ENCODE measurements around the gene SF3B6. TPM values are rescaled to one million over a fixed set of nuclear protein-coding genes. Genes with fewer than 3 reads are reported as not detected.
"Not testable (repeated sequence)": the region's sequence is repeated elsewhere in the genome, so short reads cannot be mapped to it uniquely, and the experiment has no call there.

SF3B6 gene
- total RNA-seq, 1 donor from 2014 or later = 28.1 TPM

DNA sequence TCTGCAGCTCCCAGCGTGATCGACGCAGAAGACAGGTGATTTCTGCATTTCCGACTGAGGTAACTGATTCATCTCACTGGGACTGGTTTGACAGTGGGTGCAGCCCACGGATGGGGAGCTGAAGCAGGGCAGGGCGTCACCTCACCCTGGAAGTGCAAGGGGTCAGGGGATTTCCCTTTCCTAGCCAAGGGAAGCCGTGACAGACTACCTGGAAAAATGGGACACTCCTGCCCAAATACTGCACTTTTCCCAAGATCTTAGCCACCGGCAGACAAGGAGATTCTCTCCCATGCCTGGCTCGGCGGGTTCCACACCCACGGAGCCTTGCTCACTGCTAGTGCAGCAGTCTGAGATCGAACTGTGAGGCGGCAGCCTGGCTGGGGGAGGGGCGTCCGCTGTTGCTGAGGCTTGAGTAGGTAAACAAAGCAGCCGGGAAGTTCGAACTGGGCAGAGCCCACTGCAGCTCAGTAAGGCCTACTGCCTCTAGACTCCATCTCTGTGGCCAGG is 19.1 kb upstream of the SF3B6 start:
- not testable (repeated sequence) for DNase-seq (ENCODE audit: low spot score); ATAC-seq

DNA sequence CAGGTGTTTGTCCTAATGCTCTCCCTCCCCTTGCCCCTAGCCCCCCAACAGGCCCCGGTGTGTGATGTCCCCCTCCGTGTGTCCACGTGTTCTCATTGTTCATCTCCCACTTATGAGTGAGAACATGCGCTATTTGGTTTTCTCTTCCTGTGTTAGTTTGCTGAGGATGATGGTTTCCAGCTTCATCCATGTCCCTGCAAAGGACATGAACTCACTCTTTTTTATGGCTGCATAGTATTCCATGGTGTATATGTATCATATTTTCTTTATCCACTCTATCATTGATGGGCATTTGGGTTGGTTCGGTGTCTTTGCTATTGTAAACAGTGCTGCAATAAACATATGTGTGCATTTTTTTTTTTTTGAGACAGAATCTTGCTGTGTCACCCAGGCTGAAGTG is 17.1 kb upstream of the SF3B6 start:
- not testable (repeated sequence) for ATAC-seq; DNase-seq (ENCODE audit: low spot score)

DNA sequence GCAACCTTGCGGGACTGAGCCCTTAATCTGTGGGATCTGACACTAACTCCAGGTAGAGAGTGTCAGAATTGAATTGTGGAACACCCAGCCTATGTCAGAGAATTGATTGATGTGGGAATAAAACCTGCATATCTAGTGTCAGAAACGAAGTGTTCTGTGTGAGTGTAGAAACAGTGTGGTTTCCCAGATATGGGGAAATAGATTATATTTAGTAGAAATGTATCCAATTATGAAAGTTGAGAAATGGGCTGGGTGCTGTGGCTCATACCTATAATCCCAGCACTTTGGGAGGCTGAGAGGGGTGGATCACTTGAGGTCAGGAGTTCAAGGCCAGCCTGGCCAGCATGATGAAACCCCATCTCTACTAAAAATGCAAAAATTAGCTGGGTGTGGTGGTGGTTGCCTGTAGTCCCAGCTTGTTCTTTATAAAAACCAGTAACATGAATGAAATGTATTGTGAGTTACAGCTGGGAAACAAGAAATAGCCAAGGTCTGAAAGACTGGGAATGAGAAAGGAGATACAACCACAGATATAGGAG is 12.8 kb upstream of the SF3B6 start:
- ATAC-seq (no peak), DNase-seq (ENCODE audit: low spot score) (no peak)

DNA sequence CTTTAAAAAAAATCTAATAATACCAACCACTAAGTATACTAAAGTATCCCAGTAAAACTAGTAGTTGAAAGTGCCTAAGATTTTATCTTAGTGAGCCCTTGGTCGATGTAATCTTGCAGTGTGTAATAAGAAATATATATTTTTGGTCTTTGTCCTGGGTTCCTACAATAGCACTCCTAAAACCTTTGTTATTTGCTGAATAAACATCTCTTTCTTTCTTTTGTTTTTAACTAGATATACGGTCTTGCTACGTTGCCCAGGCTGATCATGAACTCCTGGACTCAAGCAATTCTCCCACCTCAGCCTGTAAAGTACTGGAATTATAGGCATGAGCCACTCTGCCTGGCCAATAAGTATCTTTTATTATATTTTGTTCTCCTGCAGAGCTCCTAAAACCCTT is 10.9 kb upstream of the SF3B6 start:
- DNase-seq (ENCODE audit: low spot score) = no peak
- ATAC-seq = no peak

DNA sequence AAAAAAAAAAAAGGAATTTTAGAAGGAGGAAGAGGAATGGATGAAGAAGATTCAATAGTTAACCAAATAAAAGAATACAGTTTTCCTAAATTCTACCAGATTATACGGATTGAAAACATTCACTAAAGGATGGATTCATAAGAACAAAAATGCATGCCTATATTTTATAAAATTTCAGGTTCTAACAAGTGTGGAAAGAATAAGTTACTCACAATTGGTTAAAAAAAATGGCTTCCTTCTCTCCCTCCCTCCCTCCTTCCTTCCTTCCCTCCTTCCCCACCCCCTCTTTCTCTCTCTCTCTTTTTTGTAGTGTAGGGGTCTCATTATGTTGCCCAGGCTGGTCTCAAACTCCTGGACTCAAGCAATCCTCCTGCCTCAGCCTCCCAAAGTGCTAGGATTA is 10.1 kb upstream of the SF3B6 start:
- no peak for DNase-seq (ENCODE audit: low spot score)
- no peak for ATAC-seq

DNA sequence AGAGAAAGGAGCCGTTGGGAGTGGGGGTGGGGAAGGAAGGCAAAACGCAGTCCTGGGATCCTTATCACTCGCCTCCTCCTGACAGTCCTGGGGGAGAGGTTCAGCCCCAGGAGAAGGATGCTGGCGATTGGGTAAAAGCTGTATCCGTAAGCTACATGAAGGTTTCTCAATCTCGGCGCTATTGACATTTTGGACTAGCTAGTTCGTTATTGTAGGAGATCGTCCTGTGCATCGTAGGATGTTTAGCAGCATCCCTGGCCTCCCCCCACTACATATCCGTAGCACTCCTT is 9.0 kb upstream of the SF3B6 start:
- DNase-seq (ENCODE audit: low spot score) (no peak), ATAC-seq (no peak)

DNA sequence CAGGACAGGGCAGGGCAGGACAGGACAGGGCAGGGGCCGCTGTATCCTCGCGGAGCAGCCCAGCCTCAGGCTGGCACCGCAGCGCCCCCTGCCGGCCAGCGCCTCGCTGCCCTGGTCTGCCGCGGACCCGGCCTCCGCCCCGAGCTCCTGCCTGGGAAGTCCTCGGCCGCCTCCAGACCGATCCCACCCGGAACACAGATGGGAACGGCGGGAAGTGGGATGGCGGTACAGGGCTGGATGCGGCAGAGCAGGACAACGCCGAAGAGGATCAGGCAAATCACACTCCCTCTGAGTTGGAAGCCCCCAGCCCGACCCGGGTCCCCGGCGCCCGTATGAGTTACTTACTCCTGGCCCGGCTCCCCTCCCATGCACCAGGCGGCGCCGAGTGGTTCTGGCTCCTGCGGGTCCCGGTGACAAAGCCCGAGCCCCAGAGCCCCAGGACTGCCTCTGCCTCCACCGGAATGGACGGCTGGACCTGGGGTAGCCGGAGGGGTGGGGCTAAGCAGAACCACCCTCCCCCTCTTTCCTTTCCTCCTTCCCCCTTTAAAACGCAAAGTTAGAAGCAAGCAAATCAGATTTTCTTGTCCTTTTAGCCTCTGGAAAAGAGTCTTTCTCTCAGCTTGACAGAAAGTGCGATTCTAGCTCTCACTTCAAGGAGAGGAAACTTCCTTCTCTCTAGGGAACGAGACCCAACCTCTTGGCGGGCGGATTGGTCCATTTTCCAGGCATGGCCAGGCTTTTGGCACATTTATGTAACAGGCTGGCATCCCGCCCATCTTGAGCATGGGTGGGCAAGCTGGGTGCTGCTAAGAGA is 8.5 kb upstream of the SF3B6 start, which contains the start of gene TP53I3:
Gene TP53I3 (minus strand): TSS at position 449 of the 814 bp plus-strand sequence. CDS start 508 bp downstream, outside the sequence.
- DNase-seq (ENCODE audit: low spot score) = peak; percentile 92
- ATAC-seq = peak; percentile 95

DNA sequence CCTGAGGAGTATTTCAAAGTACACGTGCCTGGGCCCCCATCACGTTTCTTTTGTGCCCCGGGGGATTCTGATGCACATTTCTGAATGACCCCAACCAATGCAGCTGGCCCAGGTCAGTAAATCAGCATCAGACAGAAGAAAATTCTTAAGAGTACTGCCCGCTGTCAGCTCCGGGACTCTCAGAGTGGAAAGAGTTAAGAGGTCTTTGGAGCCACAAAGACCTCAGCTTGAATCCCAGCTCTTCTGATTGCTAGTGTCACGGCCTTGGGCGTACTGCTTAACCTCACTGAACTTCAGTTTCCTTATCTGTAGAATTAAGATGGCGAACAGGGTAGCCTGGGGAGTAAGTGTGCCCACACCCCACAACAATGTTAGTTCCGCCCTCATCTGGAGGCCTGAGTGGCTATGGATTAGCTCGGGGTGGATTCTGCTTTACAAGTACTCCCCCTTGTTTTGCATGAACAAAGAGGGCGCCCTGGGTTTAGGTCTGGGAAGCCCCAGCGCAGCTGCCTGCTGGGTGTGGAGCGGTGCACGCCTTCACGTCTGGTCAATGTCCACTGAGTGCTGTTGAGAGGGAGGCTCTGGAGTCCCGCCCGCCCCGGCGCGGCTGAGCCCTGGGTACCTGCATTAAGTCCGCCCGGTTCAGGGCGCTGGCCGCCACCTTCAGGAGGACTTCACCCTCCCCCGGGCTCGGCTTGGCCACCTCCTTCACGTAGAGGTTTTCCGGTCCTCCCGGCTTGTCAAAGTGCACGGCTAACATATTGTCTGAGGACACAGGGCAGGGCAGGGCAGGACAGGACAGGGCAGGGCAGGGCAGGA is 7.7 kb upstream of the SF3B6 start:
- DNase-seq (ENCODE audit: low spot score) (no peak), ATAC-seq (peak; percentile 82)

DNA sequence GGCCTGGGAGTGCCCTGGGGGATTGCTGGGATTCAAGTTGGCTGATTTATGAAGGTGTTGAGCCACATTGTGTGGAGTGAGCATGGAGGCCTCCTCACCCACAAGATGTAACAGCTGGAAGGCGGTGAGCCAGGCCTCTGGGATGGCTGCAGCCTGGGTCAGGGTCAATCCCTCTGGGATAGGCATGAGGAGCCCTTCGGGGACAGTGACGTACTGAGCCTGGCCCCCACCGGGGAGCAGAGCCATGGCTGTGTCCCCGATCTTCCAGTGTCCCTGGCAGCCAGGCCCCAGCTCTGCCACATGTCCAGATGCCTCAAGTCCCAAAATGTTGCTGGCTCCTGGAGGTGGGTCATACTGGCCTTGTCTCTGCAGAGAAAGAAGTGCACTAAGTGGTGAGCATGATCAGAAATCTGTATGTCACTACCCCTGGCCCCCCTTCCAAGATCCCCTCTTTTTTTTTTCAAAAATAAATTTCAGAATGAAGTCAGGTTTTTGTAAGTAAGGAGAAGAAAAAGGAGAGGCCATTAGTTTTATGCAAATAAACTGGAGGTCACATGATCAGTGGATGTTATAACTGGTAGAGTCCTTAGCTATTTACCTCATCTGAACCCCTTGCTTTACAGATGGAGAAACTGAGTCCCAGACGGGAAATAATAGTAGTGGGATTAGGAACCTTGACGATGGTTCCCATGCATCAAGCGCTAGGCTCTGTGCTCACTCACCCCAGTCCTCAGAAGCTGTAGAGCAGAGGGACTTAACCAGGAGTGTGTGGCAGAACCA is 6.9 kb upstream of the SF3B6 start:
- no peak for DNase-seq (ENCODE audit: low spot score)
- ATAC-seq = no peak

DNA sequence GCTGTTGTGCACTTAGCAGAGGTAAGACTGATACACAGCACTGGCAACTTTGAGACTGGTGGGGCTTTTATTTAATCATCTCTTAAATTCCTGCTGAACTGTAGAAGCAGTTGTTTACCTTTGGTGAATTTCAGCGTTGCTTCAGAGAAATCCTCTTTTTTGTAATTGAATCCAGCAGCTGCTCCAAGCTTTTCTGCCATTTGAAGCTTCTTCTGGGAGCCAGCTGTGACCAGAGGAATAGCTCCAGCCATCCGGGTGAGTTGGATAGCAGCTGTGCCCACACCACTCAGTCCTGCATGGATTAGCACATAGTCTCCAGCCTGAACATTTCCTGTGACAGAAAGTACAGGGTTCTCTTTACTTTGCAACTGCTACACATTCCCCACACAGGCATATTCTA is 4.6 kb upstream of the SF3B6 start:
- ATAC-seq (no peak), DNase-seq (ENCODE audit: low spot score) (no peak)

DNA sequence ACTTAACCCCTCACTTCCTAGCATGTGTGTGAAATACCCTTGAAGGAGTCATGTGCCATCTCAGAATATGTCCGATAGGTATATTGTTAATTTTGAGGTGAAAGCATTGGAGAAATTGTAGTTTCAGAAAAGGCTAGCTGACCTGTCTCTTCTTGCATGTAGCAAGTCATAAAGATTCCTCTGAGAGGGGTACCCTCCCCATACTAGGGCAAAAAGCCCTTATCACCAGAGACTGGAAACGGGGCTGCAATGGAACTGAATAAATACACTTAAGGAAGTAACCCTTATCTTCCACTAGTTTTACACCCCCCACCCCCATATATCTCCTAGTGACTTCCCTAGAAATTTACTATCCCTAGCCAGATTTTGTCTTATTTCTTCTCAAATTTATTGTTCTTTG is 1.8 kb upstream of the SF3B6 start:
- ATAC-seq (no peak), DNase-seq (ENCODE audit: low spot score) (no peak)

DNA sequence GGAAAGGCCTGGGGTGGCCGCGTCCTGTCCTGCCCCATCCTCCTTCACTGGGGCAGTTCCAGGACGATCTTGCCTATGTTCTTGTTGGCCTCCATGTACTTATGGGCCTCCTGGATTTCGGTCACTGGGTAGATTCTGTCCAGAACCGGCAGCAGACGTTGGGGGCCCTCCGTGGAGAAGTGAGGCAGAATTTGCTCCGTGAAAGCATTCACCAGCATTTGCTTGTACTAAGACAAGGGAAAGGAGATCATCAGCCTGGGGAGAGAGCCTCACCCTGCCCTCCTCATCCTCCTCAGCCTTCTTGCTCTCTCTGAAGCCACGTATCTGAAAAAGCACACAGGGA is 1.4 kb upstream of the SF3B6 start:
- ATAC-seq = no peak
- DNase-seq (ENCODE audit: low spot score) = no peak

DNA sequence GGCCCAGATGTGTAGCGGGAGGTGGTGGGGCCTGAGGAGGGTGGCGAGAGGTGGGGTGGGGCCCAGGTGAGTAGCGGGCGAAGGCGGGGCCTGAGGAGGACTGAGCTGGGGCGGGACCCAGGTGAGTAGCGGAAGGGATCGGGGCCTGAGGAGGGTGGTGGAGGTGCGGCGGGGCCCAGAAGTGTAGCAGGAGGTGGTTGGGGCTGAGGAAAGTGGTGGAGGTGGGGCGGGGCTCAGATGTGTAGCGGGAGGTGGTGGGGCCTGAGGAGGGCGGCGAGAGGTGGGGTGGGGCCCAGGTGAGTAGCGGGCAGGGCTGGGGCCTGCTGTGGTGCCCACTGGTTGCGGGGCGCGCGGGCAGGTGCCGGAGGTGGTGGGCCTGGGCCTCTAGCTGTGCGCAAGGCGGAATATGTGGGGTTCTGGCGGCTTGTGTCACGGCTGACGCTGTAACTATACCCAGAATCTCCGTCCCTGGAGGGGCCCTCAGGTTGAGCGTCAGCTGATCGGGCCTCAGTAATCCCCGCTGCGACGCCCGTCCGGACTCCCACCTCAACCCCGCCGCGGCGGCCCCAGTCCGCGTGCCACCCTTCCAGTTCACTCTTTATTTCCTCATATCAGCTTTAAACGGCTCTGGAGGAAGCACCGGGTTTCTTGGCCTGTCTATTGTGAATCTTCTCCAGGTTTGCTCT is 866 bp upstream of the SF3B6 start:
- ATAC-seq (no peak), DNase-seq (ENCODE audit: low spot score) (no peak)

DNA sequence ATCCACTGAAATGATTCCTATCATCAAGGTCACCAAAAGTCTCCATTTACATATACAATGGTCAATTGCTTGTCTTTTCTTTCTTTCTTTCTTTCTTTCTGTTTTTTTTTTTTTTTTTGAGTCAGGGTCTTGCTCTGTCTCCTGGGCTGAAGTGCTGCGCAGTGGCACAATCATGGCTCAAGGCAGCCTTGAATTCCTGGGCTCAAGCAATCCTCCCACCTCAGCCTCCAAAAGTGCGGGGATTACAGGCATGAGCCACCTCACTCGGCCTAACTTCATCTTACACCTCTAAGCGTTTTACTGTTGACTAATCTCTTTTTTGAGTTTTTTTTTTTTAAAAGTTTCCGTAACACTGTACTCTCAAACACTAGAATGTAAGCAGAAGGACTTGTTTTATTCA is 867 bp downstream of the SF3B6 start:
- ATAC-seq = no peak
- no peak for DNase-seq (ENCODE audit: low spot score)

DNA sequence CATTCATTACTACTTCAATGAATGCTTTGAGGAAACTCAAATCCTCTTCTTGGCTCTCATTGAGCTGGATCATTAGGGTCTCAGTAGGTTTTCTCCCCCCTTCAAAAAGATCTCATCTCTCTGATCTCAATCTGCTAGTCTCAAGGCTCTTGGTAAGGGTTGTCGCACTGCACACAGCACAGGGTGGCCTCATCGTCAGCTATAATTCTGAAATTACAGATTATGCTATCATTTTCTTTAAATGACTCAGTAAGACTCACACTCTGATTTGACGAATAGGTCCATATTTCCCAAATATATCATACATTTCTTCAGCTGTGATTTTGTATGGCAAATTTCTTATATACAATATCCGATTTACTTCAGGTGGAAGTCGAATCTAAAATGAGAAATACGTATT is 2.3 kb downstream of the SF3B6 start:
- DNase-seq (ENCODE audit: low spot score) = no peak
- ATAC-seq = no peak

DNA sequence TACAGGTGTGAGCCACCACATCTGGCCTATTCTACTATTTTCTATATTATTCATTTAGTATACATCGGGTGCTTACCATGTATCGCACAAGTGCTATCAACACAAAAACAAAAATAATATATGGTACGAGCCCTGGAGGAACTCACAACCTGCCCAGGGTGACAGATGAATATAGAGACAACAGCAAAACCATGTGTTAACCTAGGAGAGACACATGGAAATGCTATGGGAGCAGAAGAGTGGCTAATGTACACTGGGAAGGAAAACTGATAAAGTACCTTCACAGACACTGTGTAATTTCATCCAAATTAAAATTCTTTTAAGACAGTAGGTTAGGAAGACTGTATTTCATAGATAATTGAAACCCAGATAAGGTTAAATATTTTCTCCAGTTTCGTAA is 3.9 kb downstream of the SF3B6 start:
- ATAC-seq = no peak
- no peak for DNase-seq (ENCODE audit: low spot score)

DNA sequence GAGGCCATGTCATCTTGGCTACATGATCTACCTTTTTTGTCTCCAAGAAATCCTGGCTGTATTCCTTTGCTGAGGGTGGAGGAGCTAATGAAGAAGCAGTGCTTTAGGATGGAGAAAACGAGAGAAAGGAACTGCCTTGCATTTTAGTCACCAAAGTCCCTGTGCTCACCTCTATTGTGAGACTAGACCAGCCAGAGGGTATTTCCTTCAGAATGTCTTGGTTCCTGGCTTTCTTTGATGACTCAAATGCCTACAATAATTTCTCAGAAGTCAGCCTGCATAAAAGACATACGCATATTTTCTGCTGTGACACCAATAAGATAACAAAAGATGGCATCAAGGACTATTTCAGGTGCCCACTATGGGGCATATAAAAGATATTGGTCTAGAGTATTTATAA is 10.8 kb downstream of the SF3B6 start:
- DNase-seq (ENCODE audit: low spot score) = no peak
- no peak for ATAC-seq

DNA sequence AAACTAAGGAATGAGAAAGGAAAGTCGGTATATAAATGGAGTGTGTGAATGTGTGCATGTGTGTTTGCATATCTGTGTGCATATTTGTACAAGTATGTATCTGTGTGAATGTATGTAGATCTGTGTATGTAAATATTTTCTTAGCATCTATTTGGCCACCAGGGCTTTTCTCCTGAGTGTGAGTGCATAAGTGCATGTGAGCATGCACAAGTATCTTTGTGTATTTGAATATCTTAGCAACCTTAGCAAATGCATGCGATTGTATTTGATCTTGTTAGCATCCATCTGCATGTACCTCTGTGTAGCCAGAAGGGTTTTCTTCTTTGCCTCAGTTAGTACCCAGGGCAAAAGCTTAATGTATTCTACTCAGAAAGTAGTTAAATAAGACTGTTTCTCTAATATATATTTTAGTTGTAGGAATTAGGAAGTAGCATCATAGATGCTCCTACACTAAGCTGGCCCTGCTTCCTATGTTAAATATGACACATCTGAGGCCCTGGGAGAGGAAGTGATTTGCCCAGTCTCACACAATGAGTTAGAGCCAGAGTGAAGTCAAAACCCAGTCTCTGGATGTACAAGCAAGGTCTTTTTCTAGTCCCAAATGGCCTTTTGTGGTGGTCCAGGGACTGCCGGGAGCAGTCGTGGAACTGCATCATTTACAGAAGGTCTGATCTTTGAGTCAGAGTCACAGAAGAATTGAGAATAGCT is 17.4 kb downstream of the SF3B6 start:
- no peak for DNase-seq (ENCODE audit: low spot score)
- ATAC-seq = no peak

DNA sequence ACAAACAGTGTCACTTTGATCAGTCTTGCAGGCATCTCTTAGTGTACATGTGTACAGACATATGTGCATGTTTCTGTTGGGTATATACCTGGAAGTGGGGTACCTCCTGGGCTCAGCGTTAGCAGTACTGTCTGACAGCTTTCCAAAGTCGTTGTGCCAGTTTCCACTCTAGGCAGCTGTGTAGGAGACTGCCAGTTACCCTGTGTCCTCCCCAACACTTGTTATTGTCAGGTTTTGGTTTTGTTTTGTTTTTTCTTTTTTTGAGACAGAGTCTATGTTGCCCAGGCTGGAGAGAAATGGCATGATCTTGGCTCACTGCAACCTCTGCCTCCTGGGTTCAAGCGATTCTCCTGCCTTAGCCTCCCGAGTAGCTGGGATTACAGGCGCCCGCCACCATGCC is 20.4 kb downstream of the SF3B6 start:
- ATAC-seq (no peak), DNase-seq (ENCODE audit: low spot score) (no peak)
